DND-41 (cell line): ENCODE data around the gene TRPT1.

Experiments used
- ATAC-seq: fragments of 200-7000 bp; cut with Tn5 transposase; 3 replicates; pipeline ENCODE4 v1.9.1; 2021; ENCODE audit warnings: low read depth; ENCODE audit not compliant: insufficient read depth
- DNase-seq: peaks from one replicate; pipeline ENCODE4 v3.0.0-alpha.2; 2020
- H2AFZ ChIP-seq: 2 replicates; pipeline ENCODE4 v1.6.0; 2012; ENCODE audit warnings: low read depth, low read length
- H3K27ac ChIP-seq: 2 replicates; pipeline ENCODE4 v1.5.1; 2012; ENCODE audit warnings: low read length, inconsistent platforms
- H3K27me3 ChIP-seq: fragments of 200-600 bp; sonication (generic); 2 replicates; pipeline ENCODE4 v1.6.0; 2012; ENCODE audit warnings: low read length, mild to moderate bottlenecking, inconsistent platforms; ENCODE audit not compliant: insufficient read depth, poor library complexity
- H3K36me3 ChIP-seq: 2 replicates; pipeline ENCODE4 v1.5.1; 2012; ENCODE audit warnings: low read length, inconsistent platforms; ENCODE audit not compliant: insufficient read depth
- H3K4me1 ChIP-seq: 2 replicates; pipeline ENCODE4 v1.5.1; 2012; ENCODE audit warnings: mild to moderate bottlenecking, low read length; ENCODE audit not compliant: insufficient read depth
- H3K4me2 ChIP-seq: 2 replicates; pipeline ENCODE4 v1.6.0; 2012; ENCODE audit warnings: mild to moderate bottlenecking, moderate library complexity, low read length, inconsistent platforms; ENCODE audit not compliant: insufficient read depth
- H3K4me3 ChIP-seq, 2 experiments: fragments of 200-600 bp in 1 of 2; shearing (Covaris generic) in 1 of 2; 2 replicates each; pipeline ENCODE4 v1.5.1; 2012 to 2016; ENCODE audit warnings: inconsistent platforms in 2 of 2, low read length in 2 of 2, mild to moderate bottlenecking in 2 of 2, low read depth in 1 of 2, moderate library complexity in 1 of 2
- H3K79me2 ChIP-seq: 2 replicates; pipeline ENCODE4 v1.6.0; 2012; ENCODE audit warnings: low read length, inconsistent platforms; ENCODE audit not compliant: insufficient read depth
- H3K9ac ChIP-seq: 2 replicates; pipeline ENCODE4 v1.6.0; 2012; ENCODE audit warnings: low read depth, mild to moderate bottlenecking, inconsistent platforms, low read length, moderate library complexity
- H3K9me3 ChIP-seq: 2 replicates; pipeline ENCODE4 v1.5.1; 2012; ENCODE audit warnings: low read length, moderate library complexity, mild to moderate bottlenecking, inconsistent platforms; ENCODE audit not compliant: insufficient read depth, severe bottlenecking
- H4K20me1 ChIP-seq: 2 replicates; pipeline ENCODE4 v1.6.0; 2012; ENCODE audit warnings: low read length; ENCODE audit not compliant: insufficient read depth
- EZH2 ChIP-seq: IDR thresholded peaks from 3 replicates; pipeline ENCODE4 v1.6.1; 2012; ENCODE audit warnings: borderline replicate concordance, low read depth, mild to moderate bottlenecking, moderate library complexity, low read length, inconsistent platforms; ENCODE audit not compliant: severe bottlenecking
- TF ChIP-seq, protein P1 (sequence below): IDR thresholded peaks from 2 replicates; pipeline ENCODE4 v1.5.1; 2012; ENCODE audit warnings: borderline replicate concordance, low read length, moderate library complexity, mild to moderate bottlenecking; ENCODE audit not compliant: poor library complexity, severe bottlenecking; ENCODE audit errors: extremely low read depth

The TRPT1 gene

DNA sequence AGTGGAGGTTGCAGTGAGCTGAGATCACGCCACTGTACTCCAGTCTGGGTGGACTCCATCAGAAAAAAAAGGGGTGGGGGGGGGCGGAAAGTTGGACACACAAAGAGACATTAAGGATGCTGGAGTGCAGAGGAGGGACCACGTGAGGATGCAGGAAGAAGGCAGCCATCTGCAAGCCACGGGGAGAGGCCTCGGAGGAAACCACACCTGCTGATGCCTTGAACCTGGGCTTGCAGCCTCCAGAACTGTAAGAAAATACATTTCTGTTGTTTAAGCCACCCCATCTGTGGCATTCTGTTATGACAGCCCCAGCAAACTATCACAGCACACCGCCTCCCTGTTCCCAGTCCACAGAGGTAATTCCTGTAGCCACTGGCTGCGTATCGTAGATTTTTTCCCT is 49.2 kb downstream of the TRPT1 start:
- no peak overlapping the region for H3K27ac ChIP-seq
- peaks cover 3% of the 10 kb centered on the region; the same call in 1 of the 2 replicates for H3K36me3 ChIP-seq
- H3K4me2 ChIP-seq, result no peak overlapping the region
- no peaks in the 10 kb centered on the region for H4K20me1 ChIP-seq
- H3K27me3 ChIP-seq, result no peaks in the 10 kb centered on the region
- peaks cover 2% of the 10 kb centered on the region; the same call in 1 of the 2 replicates for H3K79me2 ChIP-seq
- TF ChIP-seq, protein P1, sequence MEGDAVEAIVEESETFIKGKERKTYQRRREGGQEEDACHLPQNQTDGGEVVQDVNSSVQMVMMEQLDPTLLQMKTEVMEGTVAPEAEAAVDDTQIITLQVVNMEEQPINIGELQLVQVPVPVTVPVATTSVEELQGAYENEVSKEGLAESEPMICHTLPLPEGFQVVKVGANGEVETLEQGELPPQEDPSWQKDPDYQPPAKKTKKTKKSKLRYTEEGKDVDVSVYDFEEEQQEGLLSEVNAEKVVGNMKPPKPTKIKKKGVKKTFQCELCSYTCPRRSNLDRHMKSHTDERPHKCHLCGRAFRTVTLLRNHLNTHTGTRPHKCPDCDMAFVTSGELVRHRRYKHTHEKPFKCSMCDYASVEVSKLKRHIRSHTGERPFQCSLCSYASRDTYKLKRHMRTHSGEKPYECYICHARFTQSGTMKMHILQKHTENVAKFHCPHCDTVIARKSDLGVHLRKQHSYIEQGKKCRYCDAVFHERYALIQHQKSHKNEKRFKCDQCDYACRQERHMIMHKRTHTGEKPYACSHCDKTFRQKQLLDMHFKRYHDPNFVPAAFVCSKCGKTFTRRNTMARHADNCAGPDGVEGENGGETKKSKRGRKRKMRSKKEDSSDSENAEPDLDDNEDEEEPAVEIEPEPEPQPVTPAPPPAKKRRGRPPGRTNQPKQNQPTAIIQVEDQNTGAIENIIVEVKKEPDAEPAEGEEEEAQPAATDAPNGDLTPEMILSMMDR, result no peak
- no peak for TF ChIP-seq EZH2
- 0 out of 2 replicates have a peak, but pooled peaks cover 4% of the 10 kb centered on the region for H3K4me1 ChIP-seq
- no peaks in the 10 kb centered on the region for H3K9me3 ChIP-seq
- ATAC-seq (peak; percentile 65), DNase-seq (peak; percentile 35)
- H3K9ac ChIP-seq, result no peak overlapping the region
- no peak overlapping the region for H3K4me3 ChIP-seq
- H2AFZ ChIP-seq, result no peak overlapping the region
